ENCODE data around the gene MATN1.

DNA sequence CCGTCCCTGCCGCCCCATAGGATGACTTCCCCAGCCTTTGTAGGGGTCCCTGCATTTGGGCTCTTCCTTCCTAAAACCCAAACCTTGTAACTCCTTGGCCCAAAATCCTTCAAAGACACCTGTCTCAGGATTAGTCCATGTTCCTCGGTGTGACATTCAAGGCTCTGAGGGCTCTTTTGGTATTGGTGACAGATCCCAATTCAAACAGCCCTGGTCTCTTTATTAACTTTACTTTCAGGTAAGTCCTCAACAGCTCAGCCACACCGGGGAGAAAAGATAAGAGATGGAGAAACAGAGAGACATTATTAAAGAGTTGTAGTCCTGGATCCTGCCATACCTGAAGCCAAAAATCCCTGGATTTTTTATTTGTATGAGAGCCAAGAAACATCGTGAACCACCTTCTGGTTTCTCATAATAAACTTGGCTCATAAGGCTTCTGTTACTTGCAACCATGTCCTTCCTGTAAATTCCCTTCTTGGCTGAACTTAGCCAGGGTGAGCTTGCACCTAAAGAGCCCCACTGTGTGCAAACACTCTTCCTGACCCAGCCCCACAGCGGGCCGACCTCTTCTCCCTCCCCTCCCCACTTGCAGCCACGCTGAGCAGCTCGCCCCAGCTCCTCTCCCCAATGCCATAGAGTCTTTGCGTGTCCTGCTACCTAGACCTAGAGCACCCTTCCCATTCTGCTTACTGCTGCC is 7.9 kb upstream of the MATN1 start:
- no peak for TF ChIP-seq POLR2A (IDR thresholded peaks at IDR 0.05; ENCODE audit: low read length)
- TF ChIP-seq GATA1 (IDR thresholded peaks at IDR 0.05; ENCODE audit: low read depth, low read length), result no peak
